ENCODE data around the gene SLC26A8.

SLC26A8 gene, protein sequence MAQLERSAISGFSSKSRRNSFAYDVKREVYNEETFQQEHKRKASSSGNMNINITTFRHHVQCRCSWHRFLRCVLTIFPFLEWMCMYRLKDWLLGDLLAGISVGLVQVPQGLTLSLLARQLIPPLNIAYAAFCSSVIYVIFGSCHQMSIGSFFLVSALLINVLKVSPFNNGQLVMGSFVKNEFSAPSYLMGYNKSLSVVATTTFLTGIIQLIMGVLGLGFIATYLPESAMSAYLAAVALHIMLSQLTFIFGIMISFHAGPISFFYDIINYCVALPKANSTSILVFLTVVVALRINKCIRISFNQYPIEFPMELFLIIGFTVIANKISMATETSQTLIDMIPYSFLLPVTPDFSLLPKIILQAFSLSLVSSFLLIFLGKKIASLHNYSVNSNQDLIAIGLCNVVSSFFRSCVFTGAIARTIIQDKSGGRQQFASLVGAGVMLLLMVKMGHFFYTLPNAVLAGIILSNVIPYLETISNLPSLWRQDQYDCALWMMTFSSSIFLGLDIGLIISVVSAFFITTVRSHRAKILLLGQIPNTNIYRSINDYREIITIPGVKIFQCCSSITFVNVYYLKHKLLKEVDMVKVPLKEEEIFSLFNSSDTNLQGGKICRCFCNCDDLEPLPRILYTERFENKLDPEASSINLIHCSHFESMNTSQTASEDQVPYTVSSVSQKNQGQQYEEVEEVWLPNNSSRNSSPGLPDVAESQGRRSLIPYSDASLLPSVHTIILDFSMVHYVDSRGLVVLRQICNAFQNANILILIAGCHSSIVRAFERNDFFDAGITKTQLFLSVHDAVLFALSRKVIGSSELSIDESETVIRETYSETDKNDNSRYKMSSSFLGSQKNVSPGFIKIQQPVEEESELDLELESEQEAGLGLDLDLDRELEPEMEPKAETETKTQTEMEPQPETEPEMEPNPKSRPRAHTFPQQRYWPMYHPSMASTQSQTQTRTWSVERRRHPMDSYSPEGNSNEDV

DNA sequence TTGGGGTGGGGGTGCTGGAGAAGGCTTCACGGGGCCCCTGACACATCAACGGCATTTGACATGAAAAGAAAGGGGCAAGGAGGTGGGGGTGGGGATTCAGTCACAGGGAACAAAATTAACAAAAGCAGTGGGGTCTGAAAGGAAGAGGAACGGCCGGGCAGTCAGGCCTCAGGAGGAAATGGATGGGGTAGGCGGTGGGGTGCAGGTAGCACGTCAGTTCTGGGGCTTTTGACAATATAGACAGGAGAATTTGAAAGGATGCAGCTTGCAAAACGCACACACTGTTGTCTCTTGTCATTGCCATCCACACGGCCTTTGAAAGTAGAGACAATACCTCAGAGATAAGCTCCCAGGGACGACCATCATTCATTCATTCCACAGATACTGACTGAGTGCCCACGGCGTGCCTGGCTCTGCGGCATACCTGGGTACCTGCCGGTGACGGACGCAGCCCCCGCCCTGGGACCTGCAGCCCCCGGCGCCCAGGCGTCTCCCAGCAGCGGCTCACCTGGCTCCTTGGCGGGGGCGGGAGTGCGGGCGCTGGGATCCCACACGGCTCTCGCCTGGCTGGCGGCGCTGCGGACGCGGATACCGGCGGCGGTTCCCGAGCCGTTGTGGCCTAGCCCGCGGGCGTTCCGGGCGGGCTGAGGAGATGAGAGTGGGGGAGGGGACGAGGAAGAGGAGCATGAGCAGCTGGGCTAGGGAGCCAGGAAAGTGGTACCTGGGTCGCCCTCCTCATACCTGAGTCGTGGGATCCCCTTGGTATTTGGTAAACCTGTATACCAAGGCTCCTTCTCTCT, at the start of gene SLC26A8:
TSS of gene SLC26A8 (minus strand) at position 646 of the 800 bp plus-strand sequence. CDS start 4,934 bp downstream, outside the sequence.
- DNase-seq = no peak

DNA sequence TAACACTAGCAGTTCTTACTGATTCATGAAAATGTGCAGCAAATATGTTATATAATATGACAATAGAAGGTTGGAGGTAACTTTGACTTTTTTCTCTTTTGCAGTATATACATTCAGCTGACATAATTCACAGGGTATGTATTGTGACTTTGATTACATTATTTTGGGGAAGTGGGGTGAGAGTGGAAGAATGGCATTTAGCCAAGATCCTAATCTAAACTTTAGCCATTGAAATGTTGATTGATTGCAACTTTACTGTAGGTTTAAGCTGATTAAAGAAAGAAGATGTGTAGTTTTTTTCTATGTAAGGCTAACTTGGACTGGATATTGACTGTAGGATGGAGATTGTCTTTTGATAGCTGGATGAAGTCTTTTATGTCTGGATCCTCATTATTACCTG, 49.1 kb upstream of the SLC26A8 start:
- DNase-seq = no peak

DNA sequence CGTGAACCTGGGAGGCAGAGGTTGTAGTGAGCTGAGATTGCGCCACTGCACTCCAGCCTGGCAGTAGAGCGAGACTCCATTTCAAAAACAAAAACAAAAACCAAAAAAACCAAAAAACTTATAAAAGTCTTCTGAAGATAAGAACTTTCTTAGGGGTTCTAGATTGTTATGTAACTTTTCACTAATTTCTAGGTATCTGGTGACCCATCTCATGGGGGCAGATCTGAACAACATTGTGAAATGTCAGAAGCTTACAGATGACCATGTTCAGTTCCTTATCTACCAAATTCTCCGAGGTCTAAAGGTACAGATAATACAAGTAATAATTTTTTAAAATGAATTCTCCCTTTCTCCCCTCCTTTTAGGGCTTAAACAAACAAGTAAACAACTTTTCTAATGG, 48.2 kb upstream of the SLC26A8 start:
- DNase-seq = no peak

DNA sequence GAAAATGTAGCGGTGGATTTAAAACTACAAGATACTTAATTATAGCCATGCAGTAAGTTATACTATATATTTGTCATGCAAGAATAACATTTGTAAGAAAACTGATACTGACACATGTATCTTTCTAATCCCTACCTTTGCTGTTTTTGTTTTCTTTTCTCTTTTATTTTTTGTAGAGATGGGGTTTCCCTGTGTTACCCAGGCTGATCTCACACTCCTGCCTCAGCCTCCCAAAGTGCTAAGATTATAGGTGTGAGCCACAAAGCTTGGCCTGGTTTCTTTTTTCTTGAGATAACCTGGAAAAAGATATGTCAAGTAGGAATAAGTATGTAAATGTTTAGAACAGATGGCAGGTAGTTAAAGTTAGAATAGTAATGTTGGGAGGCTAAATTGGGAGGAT, 47.3 kb upstream of the SLC26A8 start:
- DNase-seq = no peak

DNA sequence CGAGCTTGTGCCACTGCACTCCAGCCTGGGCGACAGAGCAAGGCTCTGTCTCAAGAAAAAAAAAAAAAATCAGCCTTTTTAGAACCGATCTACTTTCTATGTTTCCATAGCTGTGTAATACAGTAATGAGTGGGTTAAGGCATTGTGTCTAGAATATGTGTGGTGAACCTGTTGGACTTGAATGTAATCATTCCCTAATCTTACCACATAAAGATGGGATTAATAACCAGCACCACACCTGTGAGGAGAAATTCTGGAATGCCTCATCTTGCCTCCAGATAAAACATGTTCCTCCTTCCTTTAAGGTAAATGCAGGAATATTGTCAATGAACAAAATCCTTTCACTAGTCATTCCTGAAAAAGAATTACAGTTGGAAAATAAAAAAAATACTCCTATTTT, 46.8 kb upstream of the SLC26A8 start:
- DNase-seq = no peak

DNA sequence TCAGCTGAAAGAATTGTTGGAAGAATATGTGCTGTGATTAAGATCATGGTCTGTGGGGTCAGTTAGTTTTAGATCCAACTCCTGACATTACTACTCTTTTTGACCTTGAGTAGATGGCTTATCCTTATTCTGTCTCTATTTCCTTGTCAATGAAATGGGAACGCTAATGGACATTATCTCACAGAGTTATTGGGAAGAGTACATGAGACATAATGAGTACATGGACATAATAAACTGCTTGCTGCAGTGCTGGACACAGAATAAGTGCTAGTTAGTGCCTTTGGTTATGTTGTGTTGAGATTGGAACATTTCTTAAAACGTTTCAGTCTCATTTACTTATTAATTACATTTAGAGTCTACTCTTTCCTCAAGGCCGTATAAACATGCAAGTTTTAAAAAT, 45.8 kb upstream of the SLC26A8 start:
- no peak for DNase-seq

DNA sequence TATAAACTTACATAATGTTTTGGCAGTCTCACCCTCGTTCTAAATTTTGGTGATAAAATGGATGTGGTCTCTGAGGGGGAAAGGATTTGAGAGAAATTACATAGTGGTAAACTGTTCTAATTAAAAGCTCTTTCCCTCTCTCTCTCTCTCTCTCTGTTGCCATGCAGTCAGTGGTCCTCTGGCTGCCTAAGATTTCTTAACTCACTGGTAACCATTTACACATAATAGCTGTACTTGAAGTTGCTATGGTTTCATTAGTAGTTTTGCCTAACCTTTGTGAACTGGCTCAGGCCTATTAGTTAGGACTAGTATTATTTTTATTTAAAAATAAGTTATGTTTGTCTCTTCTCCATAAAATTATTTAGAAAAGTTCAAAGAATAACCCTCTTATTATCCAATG, 45.1 kb upstream of the SLC26A8 start:
- DNase-seq = no peak

DNA sequence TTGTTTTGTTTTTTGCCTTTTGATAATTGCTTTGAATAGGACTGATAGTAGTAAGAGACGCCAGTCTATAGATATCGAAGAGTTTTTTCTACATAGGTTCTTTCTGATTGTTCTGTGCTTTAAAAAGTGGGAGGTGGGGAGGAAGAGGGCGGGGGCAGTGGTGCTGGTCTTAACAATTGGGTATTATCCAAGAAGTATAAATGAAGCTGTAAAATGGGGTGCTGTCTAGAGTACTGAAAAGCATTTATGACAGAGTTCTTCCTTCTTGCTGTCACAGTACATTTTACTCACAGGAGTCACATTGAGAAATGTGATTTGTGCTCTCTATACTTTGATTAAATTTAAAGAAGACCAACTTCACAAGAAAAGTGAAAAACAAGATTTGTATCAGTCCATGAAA, 44.1 kb upstream of the SLC26A8 start:
- DNase-seq = no peak

DNA sequence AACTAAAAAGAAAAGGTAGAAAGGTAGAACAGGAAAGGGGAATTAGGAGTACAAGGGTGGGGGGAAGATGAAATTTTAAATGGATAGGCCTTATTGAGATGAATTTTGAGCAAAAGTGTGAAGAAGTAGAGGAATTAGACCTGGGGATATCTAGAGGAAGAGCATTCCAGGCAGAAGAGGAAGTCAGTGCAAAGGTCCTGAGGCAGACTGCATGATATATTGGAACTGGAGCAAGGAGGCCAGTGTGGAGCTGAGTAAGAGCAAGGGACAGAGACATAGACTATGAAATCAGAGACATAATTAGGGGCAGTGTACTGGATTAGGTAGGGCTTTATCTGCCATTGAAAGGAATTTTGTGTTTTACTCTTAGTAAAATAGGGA, 43.6 kb upstream of the SLC26A8 start:
- peak in 1 of 3 donors; percentile 13 for DNase-seq

DNA sequence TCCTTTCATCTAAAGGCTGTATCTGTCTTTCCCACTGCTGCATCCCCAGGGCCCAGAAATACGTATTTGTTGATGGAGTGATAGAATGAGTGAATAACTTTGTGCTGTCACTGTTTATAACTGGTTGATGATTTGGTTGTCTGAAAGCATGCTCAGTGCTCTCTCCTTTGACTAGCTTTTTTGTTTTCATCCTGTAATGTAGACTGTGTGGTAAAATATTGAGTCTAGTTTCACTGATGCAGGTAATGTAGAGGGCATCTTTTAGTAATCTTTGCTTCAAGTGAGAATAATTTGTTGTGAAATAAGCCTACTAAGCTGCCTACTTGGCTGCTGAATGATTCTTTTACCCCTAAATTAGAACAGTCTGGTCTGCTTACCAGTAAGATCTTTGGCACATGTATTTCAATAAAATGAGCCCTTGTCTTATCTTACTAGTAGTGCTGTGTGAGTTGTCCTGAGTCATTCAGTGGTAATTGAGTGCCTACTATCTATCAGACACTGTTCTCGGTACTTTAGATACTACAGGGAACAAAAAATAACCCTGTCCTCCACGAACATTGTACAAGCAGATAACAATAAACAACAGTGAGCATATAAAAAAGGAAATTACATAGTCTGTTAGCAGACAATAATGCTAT, 43.1 kb upstream of the SLC26A8 start:
- no peak for DNase-seq

DNA sequence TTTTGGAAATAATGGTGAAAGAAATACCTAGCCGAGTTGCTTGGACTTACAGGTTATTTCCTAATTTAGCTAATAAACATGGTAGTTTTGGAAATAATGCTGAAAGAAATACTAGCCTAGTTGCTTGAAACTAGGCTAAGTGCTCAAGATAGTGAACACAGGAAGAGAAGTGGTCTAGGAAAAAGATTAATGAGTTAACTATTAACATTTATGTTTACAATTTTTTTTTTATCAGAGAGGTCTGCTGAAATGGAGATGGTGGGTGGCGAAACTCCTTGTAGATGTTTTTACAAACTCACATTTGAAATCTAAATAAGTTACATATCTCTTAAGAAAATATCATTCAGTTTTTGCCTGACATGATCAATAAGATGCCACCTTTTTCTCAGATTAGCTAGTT, 42.4 kb upstream of the SLC26A8 start:
- no peak for DNase-seq

DNA sequence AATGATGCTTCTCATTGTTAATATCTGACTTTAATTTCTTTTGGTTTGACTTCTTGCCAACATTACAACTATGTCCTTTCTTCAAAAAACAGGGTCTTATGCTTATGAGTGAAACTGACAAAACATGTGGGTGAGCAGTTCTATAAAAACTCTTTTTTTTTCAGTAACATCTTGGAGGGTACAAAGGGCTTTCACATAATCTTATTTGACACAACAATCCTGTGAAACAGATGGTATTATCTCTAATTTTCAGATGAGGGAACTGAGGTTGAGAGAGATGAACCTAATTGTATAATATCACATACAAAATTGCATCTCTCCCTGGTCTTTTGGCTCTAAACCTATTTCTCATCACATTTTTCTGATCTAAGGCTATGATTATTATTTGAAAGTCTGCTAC, 41.5 kb upstream of the SLC26A8 start:
- DNase-seq = no peak

DNA sequence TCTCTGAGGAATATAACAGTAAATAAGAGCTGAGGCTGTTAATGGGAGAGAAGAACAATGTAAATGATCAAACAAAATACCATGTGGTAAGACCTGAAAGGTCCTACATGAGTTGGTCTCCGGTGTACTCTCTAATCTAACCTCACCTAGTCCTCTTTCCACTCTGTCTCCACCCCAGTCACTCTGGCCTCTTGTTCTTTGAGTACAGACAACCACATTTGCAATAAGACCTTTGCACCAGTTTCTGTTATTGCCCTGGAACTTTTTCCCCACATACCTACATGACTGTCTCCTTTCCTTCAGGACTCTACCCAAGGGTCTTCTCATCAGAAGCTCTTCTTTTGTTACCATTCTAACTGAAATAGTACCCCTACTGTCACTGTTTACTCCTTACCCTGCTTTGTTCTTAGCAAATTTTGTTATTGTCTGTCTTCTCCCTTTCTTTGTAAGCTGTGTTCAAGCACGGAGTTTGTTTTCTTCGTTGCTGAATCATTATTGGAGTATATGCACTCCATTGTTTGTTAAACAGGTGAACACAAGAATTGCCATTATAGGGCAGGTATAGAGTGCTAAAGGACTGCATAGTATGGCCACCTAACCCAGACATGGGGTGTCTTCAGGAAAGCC, 40.4 kb upstream of the SLC26A8 start:
- DNase-seq = no peak

DNA sequence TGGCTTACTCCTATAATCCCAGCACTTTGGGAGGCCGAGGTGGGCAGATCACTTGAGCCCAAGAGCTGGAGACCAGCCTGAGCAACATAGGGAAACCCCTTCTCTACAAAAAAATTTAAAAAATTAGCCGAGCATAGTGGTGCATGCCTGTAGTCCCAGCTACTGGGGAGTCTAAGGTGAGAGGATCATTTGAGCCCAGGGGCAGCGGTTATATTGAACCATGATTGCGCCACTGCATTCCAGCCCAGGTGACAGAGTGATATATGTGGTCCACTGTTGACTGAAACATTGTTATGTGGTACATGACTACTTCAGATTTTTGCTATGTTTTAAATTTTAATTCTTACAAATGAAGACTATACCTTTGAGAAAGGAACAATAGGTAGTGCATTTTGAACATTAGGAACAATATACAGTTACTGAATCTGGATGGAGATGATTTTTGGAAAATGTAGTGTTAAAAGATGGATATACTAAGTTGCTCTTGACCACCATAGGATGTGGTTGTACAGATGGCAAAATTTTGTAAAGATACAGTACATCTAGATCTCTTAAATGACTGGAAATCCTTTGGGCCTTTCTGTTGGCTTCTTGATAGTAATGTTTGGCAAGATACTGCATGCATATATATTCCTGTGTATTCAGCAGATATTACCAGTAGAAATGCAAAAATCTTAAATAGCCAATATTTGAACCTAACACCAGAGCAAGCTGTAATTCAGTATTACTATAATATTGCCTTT, 39.0 kb upstream of the SLC26A8 start:
- no peak for DNase-seq

DNA sequence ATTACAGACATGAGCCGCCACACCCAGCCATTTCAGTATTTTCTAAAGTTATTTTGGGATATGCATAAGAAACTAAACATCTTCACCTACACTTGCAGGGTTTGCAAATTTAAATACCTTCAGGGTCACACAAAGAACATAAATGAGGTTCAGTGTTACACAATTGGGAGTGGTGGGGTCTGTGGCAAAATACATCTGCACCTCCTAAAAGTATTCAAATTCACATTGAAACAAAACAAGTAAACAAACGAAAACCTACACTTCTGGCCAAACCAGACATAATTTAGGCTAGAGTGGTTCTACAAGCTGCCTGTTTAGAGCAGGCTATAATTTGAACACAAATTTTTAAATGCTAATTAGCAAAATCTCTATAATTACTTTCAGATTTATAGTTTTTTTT, 37.8 kb upstream of the SLC26A8 start:
- no peak for DNase-seq

DNA sequence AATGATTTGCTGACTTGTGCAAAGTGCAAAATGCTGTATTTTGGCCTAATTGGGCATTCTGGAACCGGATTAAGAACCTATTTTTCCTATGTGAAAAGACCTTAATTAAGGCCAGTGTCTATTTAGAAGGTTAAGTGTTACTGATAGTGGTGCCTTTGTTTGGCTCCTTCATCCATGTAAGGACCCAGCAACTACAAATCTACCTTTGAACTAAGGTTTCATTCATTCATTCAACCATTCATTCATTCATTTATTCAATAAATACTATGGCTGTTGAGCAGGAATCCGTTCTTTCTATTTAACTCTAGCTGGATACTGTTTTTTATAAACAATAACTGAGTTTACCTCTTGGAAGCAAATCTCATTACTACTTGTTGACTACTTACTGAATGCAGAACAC, 36.8 kb upstream of the SLC26A8 start:
- DNase-seq = no peak

DNA sequence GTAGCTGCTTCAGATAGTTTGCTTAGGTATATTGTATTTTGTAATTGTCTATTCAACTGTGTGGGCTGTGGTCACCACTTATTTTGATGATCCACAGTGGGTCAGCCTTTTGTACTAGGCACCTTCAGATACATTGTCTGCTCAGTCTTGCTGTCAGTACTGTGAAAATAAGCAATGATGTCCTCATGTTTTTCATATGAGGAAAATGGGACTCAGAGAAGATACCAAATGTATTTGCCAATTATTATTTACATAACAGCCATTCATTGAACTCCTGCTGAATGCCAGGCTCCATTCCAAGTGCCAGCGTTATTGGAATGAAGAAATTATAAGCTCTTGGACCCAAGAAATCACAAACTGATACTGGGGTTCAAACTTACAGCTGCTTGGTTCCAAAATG, 31.7 kb upstream of the SLC26A8 start:
- no peak for DNase-seq

DNA sequence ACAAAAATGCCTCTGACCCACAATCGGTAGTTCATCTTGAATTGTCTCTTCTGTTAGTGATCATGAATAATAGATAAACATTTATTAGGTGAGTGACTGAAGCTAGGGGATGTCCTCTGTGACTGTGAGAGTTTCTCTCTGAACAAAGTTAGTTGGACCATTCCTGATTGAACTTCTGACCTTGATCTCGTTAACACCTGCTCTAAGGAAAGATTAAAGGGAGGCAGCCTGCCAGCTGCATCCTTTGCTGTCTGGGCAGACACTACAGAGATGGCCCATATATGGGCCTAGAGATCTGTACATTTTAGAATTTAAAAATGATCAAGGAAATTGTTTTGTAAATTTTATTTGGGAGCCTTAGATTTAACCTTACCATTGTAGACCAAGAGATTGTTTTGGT, 30.5 kb upstream of the SLC26A8 start:
- no peak for DNase-seq

DNA sequence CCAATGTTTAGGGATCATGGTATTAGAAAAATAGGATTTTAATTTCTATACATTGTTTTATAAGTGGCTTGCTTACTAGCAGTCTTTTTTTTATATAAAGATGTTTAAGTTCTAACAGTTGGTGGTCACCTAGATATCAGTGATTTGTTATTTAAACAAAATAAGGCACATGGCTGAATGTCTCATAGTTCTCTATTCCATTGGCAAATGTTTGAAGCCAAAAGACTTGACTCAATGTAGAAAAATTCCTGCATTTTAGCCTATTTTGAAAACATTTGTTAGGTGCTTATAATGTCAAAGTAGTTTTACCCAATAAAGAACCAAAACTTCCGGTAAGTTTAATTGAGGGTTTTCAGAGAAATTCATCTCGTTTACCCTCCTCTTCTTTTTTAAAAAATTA, 30.0 kb upstream of the SLC26A8 start:
- DNase-seq = no peak

DNA sequence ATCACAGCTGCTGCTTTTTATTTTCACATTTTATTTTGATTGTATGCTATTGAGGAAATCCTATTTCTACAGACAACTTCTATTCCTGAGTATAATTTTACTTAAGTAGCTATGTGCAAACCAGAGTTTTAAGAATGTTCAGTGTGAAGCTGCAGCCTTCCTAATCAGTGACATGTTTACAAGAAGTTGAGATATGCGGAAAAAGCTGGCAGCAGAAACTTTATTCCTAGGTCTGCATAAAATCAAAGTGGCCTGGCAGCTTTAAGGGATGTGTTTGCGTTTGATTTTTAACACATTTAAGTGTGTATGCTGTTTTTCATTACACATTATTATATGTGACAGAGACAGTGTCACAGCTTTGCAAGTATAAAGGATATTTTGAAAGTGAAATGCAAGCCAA, 29.4 kb upstream of the SLC26A8 start:
- no peak for DNase-seq

DNA sequence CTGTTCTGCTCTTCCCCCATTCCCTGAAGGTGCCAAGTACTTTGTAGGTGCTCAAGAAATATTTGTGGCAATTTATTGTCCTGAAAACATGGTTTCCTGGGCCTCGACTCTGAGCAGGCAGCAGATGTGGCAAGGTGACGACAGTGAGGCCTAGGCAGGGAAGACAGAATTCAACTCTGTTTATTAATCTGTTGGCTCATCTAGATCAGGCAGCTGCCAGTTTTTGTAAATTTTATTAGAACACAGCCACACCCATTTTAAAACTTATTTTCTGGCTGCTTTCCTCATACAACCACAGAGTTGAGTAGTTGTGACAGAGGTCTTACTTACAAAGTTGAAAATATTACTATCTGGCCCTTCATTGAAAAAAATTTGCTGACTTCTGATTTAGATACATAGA, 27.7 kb upstream of the SLC26A8 start:
- DNase-seq = no peak

Measured in suppressor macrophage treated with lipopolysaccharide for 1 hour (primary cell).